HPDE6-E6E7 (cell line): ENCODE data around the gene TMEM190.
"Not testable (repeated sequence)": the region's sequence is repeated elsewhere in the genome, so short reads cannot be mapped to it uniquely, and the experiment has no call there.

Source experiments
- DNase-seq: peaks from one replicate; pipeline ENCODE4 v3.0.0; 2011; ENCODE audit warnings: missing footprints; ENCODE audit errors: extremely low spot score

TMEM190 gene

DNA sequence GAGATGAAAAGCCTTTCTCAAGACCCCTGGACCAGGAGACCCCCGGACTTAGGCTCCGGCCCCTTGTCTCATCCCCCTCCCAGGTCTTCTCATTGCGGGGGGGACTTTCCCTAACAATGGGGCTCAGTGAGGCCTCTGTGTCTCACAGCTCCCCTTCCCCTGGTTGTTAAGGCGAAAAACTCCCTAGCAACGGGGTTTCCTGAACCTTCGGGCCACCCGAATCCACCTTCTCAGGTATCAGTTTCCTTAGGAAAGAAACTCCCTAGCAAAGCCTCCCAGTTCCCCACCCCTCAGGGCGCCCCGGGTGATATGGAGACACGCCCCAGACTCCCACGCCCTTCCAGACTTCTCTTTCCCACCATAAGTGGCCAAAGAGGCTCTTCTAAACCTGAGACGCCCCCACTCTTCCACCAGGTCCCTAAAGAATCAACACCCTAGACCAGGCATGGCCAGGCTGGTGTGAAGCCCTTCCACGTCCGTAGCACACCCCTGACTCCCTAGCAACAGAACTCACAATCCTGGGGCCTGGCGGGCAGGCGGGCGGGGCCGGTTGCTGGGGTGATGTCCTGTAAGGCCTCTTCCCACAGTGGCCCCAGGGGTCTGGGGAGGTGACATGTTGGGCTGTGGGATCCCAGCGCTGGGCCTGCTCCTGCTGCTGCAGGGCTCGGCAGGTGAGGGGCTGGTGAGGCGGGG lies at the start of gene TMEM190:
TSS of gene TMEM190 (plus strand) at position 586 of the 693 bp plus-strand sequence. CDS start at position 614, 28 bp downstream.
- DNase-seq, result no peak

DNA sequence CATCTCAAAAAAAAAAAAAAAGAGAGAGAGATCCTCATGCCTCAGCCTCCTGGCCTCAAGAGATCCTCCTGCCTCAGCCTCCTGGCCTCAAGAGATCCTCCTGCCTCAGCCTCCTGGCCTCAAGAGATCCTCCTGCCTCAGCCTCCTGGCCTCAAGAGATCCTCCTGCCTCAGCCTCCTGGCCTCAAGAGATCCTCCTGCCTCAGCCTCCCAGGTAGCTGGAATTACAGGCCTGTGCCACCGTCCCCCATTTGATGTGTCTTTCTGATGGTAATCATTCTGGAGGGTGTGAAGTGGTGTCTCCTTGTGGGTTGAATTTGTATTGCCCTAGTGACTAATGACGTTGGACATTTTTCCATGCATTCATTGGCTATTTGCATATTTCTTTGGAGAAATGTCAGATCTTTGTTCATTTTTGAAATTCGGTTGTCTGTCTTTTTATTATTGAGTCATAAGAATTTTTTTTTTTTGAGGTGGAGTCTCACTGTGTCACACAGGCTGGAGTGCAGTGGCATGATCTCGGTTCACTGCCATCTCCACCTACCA lies 47.8 kb upstream of the TMEM190 start:
- not testable (repeated sequence) for DNase-seq

- not testable (repeated sequence) for DNase-seq
These were observed 46.8 kb upstream of the TMEM190 start for GRCh38 chr19:55329791-55330190.

GRCh38 chr19:55333870-55334269 lies 42.8 kb upstream of the TMEM190 start:
- DNase-seq, result no peak

GRCh38 chr19:55336101-55336500 lies 40.5 kb upstream of the TMEM190 start:
- DNase-seq, result peak; percentile 76

- DNase-seq, result peak; percentile 99
These were observed 37.3 kb upstream of the TMEM190 start, which contains the start of gene KMT5C for GRCh38 chr19:55339105-55339888. Gene KMT5C (plus strand): TSS chr19:55339876. CDS start chr19:55341937, 2,061 bp downstream.

GRCh38 chr19:55339889-55340783 lies 36.5 kb upstream of the TMEM190 start:
- DNase-seq, result no peak

- no peak for DNase-seq
These were observed 35.9 kb upstream of the TMEM190 start for GRCh38 chr19:55340784-55341147.

GRCh38 chr19:55341171-55341588 lies 35.4 kb upstream of the TMEM190 start:
- DNase-seq, result peak; percentile 67

GRCh38 chr19:55341595-55342531 lies 34.8 kb upstream of the TMEM190 start:
- DNase-seq, result no peak

GRCh38 chr19:55344444-55344843 lies 32.2 kb upstream of the TMEM190 start:
- peak; percentile 47 for DNase-seq

- DNase-seq, result no peak
These were observed 31.4 kb upstream of the TMEM190 start for GRCh38 chr19:55345101-55345817.

GRCh38 chr19:55345818-55346724 lies 30.6 kb upstream of the TMEM190 start:
- DNase-seq, result no peak

GRCh38 chr19:55346725-55347441 lies 29.7 kb upstream of the TMEM190 start:
- DNase-seq, result no peak

- no peak for DNase-seq
These were observed 29.1 kb upstream of the TMEM190 start for GRCh38 chr19:55347442-55348009.

DNA sequence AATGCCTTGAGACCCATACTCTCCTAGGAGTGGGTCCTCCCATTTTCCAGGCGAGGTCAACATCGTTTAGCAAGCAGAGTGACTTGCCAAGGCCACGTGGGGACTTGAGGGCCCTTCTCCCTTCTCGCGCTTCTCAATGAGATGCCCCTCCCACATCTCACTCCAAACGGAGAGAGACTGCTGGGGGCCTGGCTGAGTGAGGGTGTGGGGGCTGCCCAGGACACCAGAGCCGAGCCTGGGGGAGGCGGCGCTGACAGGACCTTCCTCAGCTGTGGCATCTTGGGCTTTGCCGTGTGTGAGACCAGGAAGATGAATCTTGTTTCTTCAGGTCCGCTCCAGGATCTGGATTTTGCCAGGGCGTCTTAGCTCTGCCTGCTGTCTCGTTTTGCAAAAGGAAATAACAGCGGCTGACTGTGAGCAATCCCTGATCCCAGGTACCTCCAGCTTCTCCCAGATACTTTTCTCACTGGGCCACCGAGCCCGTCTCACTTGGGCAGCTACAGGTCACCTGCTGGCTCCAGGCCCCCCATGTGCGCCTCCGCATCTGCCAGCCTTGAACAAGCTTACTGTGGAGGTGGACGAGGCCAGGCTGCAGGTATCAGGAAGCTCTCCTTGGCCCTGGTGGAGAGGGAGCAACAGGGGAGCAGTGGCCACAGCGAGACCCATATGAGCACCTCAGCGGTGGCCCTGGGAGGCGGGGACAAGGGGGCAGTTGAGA lies 28.1 kb upstream of the TMEM190 start:
- no peak for DNase-seq
